Heart left ventricle (tissue), 13 donors: ENCODE results near the gene NINJ2.

Source experiments
- CTCF ChIP-seq, 12 donors: fragments of 200-600 bp; sonication (generic) in 4 of 12; IDR thresholded peaks; one replicate each; pipeline versions ENCODE4 v1.5.0 to v1.8.0; 2018 to 2022; ENCODE audit warnings: antibody characterized with exemption in 12 of 12, mild to moderate bottlenecking in 5 of 12
- POLR2A ChIP-seq, 2 donors: fragments of 450-650 bp; IDR thresholded peaks; one replicate each; pipeline ENCODE4 v1.6.1; 2017; ENCODE audit warnings: antibody characterized with exemption in 2 of 2, mild to moderate bottlenecking in 2 of 2, moderate library complexity in 2 of 2
- donor health status: ischemic (EF 13 %, LVEDD 7.1; RV severe dilation, severe dysfunction).
- donor health status: DM: no; HTN: yes; CAD: no.
- donor health status: DM: no; HTN: no; CAD: no.
- donor health status: ischemic (EF 25% LVEDD 6.9; RV normal size, moderate dysfunction).
- donor health status: ischemic (EF 25% LVEDD 5.7; RV mildly dilated, moderate dysfunction).
- donor health status: ischemic (EF 35%, LVEDD 5.7; RV mildly dilated, moderate dysfunction).
- donor health status: nonischemic (EF 11% LVEDD 7.7; RV severe dilation, severe dysfunction).
- donor health status: DM: yes; HTN: yes; CAD: no.
- donor health status: PGD.
- donor health status: ischemic (EF 29% LVEDD 5.4; RV normal size, mild dysfunction).
- donor health status: nonischemic (EF 23%, LVEDD 6.1; RV moderate dilation, normal function).

GRCh38 chr12:623172-623864 is 39.9 kb downstream of the NINJ2 start:
- no peak for TF ChIP-seq CTCF (IDR thresholded peaks at IDR 0.05)
- TF ChIP-seq POLR2A (IDR thresholded peaks at IDR 0.05) = no peak
